GM21390 (cell line): ENCODE measurements around the gene PEX5.
A peak's percentile ranks its signal among the peaks of the same experiment; 100 is the strongest.

Experiments
- ATAC-seq: cut with Tn5 transposase; IDR thresholded peaks from one replicate; pipeline ENCODE4 v1.9.1; 2021; ENCODE audit not compliant: unreplicated experiment

Gene PEX5

DNA sequence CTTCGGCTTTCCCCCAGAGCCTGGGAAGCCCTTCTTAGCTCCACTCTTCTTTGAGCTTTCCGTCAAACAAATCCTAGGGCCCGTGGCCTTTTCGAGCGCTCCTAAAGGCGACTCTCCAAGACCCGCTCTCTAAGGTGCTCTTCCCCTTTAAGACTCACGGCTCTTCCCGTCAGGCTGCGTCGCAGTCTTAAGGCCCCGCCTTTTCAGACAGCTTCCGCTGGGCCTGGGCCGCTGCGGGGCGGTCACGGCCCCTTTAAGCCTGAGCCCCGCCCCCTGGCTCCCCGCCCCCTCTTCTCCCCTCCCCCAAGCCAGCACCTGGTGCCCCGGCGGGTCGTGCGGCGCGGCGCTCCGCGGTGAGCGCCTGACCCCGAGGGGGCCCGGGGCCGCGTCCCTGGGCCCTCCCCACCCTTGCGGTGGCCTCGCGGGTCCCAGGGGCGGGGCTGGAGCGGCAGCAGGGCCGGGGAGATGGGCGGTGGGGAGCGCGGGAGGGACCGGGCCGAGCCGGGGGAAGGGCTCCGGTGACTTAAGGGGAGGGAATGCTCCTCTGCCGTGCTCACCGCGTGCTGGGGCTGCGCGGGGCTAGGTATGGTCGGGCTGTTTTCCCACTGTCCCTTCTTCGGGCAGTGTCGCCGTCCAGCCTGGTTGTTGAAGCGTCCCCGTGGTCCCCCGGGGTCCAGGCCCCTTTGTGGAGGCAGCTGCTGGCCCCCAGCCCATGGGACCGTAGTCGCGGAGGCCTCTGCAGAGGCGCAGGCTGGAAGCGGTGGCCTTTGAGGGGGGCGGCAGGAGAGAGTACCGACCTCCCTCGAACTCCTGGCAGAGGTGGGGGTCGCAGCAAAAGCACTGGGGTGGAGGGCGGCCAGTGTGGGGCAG, at the start of gene PEX5:
Gene PEX5 (plus strand): TSS at position 289 of the 870 bp plus-strand sequence. CDS start 692 bp downstream, outside the sequence.
- peak; percentile 89 for ATAC-seq

DNA sequence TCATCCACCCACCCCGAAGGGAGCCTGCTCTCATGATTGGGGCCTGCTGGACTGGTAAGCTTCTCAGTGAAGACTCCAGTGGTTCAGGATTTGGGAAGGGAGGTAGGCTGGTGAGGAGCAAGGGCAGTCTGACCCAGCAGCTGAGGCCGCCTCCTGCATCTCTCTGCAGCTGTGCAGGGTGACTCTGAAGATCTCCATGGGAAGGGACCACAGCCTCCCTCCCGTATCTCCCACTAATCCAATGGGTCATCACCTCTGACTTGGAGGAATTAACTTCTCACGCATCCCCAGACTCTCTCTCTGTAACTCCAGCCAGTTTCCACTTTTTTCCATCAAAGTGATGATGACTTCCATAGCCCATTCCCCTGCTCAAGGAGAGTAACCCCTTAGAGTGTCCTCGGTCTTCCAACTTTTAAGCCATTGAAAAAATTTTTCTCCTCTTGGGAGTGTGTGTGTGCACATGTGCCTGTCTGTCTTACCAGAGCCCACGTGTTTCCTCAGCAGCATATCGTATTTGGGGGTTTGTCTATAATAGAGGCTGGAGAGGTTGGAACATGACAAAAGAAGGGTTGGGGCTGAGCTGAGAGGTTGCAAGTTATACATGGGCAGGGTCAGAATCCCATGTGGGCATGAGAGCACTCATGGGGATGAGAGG, 48.0 kb upstream of the PEX5 start:
- no peak for ATAC-seq

DNA sequence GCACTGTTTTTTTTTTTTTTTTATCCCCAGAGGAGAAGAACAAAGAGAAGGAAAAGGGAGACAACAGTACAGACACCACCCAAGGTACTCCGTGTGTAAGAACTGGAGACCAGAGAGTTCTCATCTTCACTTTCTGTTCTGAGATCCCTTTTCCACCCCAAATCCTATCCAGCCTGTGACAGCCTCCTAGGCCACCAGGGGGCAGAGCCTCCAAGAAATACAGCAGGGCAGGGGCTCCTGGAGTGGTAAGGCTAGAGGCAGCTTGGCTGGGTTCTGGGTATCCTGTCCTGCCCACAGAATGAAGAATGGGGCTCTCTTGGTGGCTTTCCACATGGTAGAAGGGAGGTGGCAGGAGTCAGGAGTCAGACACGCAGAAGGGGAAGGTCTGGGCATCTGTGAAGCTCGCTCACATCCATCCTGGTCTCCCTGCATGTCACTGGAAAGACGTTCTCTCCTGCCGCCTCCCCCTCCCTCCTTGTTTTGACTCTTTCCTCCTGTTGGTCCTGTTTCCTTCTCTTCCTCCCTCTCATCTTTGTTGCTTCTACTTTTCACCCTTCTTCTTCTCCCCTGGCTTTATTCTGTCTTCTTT, 47.3 kb upstream of the PEX5 start:
- no peak for ATAC-seq

DNA sequence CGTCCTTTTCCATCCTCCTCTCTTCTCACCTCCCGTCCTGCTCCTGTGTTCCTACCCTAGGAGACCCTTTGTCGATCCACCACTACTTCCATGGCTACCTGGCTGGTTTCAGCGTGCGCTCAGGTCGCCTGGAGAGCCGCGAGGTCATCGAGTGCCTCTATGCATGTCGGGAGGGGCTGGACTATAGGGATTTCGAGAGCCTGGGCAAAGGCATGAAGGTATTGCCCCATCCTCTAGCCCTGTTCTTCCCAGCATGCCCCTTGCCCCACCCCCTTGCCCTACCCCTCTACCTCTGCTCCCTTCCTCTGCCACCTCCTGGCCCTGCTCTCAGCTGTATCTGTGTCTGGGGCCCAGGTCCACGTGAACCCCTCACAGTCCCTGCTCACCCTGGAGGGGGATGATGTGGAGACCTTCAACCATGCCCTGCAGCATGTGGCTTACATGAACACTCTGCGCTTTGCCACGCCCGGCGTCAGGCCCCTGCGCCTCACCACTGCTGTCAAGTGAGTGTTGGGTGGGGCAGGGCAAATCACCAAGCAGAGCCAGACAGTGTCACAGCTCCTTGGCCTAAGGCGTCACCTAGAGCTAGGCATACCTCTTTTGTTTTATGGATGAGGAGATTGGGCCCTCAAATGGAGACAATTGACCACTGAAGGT, 46.5 kb upstream of the PEX5 start:
- no peak for ATAC-seq

DNA sequence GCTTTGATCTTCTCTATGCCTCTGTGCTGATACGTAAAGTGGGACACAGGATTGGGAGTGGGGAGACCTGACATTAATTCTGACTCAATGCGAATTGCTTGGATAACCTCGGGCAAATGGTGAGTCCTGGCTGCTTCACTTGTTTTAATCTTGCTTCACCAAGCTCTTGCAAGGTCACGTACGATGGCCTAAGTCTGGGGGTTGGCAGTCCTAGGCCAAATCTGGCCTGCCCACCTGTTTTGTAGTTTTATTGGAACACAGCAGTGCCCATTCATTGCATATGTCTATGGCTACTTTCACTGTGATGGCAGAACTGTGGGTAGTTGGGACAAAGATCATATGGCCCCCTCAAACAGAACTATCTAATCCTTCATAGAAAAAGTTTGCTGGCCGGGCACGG, 45.9 kb upstream of the PEX5 start:
- ATAC-seq, result no peak

DNA sequence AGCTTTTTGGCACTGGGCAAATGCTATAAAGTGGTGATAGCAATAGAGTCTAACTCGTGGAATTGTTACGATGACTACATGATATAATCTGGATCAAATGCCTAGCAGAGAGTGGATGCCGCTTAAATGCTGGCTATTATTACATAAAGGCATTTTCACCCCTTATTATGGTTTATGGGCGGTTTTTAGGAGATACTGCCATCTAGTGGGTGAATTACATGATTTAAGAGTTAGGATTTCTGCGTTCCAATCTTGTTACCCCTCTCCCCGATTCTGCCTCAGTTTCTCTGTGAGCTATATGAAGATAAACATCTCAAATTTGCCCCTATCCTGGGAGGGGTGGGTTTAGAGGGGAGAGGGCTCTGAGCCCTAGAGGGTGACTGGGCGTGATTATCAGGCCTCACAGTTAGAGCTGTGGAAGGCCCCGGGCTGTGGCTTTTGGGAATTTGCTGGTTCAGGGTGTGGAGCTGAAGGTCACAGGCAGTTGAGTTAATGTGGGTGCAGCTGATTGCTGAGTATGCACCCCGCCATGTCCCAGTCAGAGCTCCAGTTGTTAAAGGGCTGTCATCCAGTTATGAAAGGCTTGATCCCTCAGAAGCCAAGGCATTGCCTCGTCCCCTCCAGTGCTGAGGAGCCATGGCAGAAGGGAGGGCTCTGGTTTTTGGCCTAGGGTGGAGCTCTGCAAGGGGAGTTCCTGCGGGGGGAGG, 44.9 kb upstream of the PEX5 start:
- ATAC-seq, result no peak

DNA sequence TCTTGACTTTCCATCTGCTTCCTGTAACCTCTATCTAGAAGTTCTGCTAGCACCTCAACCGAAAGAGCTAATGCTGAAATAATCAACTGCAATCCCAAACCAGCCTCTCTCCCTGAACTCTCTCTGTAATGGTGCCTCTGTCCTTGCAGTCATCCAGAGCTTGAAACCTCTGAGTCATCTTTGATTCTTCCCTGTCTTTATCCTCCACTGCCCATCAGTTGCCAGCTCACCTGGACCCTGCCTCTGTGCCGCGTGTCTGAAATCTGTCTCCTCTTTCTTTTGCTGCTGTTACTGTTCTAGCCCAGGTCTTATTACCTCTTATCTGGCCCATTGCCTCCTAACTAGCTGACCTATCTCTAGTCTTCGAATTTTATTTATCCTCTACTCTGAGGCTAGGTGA, 43.8 kb upstream of the PEX5 start:
- no peak for ATAC-seq

DNA sequence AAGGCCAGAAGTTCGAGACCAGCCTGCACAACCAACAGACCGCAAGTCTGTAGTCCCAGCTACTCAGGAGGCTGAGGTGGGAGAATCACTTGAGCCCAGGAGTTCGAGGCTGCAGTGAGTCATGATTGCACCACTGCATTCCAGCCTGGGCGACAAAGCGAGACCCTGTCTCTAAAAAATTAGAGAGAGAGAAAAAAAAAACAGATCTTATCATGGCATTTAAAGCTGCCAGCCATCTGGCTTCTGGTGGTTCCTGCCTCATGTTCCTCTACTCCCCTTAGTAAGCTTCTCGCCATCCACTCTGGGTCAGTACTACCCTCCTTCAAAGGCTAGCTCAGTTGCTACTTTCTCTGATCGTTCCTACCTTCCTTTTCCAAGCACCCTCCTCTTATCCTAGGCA, 43.3 kb upstream of the PEX5 start:
- ATAC-seq, result no peak

DNA sequence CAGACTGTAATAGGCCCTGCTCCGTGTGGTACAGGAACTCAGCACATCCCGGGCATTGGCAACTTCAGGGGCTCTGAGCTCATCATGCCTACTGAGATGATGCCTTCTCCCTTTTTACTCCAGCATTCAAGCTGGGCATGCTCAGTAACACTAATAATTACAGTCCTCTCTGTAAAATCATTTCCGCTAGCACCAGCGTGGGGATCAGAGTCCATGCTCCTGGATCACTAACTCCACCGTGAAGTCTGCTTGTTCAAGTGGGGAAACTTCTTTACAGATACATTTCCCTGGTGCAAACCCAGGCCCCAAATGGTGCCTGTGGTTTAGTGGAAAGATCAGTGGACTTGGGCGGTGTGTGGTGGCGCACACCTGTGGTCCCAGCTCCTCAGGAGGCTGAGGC, 42.6 kb upstream of the PEX5 start:
- ATAC-seq, result no peak

DNA sequence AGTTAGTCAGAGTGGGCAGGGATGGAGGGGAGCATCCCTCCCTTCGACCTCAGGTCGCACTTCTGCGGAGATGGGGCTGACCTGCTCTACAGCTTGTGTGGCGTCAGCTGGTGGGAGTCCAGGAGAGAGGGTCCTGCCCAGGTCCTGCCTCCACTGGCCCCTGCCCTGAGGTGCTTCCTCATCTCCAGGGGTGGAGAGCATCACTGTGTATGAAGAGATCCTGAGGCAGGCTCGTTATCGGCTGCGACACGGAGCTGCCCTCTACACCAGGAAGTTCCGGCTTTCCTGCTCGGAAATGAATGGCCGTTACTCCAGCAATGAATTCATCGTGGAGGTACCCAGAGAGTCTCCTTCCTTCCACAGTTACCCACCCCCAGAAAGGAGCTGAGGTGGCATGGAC, 39.1 kb upstream of the PEX5 start:
- no peak for ATAC-seq

DNA sequence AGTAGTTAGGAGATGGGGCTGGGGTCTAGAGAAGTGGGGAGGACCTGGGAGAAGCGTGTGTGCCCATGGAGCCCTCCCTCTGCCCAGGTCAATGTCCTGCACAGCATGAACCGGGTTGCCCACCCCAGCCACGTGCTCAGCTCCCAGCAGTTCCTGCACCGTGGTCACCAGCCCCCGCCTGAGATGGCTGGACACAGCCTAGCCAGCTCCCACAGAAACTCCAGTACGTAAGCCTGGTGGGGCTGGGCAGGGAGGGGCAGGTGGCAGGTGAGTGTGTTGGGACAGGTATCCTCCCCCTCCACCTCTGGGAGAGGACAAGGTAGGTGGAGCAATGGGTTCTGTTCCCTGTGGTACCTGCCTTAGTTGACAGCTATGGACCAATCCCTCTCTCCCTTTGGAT, 38.6 kb upstream of the PEX5 start:
- ATAC-seq, result no peak

DNA sequence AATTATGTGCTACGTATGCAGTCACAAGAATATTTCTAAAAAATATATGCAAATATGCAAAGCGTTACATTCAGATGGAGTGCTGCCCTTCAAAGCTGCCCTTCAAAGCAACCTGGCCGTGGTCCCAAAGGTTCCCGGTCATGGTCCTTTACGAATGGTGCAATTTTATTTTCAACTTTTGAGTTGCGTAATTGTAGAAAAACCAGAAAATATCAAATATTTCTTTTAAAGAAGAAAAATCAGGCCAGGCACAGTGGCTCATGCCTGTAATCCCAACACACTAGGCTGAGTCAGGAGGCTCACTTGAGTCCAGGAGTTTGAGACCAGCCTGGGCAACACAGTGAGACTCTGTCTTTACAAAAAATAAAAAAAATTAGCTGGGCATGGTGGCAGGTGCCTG, 38.0 kb upstream of the PEX5 start:
- no peak for ATAC-seq

DNA sequence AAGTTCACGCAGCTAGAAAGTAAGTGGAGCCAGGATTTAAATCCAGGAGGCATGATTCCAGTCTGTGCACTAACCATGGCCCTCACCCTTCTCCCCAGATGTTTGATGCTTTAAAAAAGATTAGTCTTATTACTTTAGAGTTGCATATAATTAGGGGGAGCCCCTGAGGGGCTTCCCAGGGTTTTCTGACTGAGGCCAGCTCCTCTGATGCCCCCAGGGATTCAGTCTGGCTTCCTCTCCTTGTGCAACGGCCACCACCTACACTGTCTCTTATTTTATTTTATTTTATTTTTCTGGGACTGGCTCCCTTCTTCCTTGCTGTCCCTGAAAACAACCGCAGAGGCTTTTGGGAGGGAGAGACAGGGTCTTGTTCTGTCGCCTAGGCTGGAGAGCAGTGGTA, 36.7 kb upstream of the PEX5 start:
- no peak for ATAC-seq

DNA sequence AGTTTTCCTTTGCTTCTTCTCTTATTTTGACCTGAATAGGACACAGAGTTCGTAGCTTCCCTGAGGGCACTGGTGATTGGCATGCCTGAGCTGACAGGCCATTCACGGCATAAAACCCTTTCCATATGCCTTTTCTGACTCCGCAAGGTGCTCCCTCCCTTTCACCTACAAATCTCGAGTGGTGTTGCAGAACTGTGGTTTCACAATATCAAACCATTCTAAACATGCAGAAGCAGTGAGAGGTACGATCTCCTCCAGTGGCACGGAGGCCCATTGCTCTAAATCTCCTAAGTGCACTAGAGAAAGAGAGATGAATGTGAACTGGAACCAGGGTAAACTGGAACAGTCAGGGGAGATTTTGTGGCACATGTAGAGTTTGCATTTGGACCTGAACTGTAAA, 35.4 kb upstream of the PEX5 start:
- ATAC-seq, result no peak

DNA sequence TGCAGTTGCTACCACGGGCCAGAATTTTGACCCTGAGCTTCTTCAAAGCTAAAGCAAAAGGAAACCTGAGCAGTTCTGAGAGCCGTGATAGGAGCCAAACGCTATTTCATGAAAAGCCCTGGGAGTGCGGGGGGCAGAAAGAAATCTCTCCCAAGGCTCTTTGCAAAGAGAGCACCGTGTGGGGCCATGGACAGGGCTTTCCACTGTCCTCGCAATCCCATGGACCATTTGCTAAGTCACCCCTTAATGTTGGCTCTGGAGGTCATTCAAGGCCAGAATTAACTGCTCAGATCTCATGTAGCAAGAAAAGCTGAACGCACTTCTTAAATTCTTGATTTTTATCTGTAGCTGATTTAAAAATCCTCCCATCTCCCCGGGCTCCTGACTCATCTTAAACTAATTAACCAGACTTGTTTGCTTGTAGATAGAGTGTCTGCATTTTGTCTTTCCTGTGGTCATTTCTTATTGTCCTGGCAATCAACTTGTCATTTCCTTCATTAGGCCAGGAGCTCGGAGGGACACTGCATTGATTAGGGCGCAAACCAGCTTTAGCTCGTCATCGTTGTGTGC, 34.5 kb upstream of the PEX5 start:
- ATAC-seq, result no peak

DNA sequence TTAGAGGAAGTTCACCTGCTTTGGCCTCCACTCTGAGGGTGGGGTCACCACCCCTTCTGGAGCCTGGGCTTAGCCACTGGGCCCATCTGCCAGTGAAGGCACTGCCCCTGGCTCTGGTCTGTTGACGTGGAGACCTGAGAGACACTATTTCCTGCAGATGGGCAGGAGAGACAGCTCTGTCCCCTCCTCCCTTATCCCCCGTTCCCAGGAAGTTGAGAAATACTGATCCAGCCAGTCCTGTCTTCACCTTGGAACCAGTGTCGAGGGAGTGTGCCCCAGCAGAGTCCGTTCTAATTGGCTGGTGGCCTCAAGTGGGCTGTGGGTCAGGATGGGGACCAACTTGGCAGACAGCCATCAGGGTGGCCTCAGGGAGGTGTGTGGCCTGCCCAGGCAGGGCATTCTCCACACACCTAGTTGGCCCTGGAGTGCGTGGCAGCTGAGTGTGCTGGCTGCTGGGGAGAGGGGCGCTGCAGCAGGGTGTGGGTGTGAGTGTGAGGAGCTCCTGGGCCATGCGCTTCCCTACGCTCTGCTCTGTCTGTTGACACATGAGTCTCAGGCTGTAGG, 33.9 kb upstream of the PEX5 start:
- ATAC-seq, result no peak

DNA sequence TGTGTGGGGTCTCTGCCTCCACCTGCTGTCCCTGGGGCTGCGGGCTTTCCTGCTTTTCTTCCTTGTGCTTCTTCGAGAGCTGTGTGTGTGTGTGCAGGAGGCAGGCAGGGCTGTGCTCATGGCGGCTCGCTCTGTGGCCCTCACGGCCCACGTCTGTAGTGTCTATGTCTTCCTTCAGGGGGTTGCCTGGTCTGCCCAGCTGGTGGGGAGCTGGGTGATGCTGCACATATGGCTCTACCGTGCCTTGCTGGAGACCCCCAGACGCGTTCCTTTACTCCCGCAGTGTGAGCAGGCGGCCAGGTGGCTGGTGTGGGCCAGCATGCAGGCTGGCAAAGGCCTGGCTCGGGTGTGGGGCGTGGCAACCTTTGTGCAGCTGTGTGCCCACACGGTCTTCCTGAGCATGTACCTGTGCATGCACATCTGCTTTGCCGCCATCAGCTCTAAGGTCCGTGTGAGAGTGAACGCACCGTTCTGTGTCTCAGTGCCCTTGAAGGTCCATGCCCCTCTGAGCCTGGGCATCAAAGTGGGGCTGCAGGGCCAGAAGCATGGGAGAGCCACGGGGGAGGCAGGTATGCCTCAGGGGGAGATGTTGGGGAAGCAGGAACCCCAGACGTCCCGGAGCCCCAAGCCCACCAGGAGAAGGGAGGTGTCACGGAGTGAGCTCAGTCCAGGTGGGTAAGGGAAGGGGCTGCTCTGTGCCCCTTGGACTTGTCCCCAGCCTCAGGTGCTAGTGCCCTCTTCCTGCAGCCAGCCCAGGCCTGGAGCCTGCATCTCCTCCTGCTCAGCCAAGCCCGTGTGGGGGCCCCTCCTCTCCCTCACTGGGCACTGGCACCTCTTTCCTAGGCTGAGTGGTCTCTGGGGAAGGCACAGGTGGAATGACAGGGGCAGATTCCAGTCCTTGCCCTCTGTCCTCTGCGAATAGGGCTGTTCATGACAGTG, 33.0 kb upstream of the PEX5 start:
- ATAC-seq, result no peak

DNA sequence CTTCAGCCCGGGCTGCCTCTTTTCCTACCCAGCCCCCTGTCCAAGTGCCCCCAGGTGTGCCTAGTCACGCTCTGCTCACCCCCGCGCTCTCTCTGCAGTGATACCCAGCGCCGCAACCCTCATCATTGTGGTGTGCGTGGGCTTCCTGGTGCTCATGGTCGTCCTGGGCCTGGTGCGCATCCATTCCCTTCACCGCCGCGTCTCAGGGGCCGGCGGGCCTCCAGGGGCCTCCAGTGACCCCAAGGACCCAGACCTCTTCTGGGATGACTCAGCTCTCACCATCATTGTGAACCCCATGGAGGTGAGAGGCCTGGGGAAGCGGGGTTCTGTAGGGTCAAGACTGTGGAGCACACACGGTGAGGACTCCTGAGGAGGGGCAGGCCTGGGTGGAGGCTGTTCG, 32.1 kb upstream of the PEX5 start:
- no peak for ATAC-seq
